NCI-H146 (cell line): ENCODE results near the gene TAS1R2.
"Not testable (repeated sequence)": the region's sequence is repeated elsewhere in the genome, so short reads cannot be mapped to it uniquely, and the experiment has no call there.

Experiments used
- DNase-seq: peaks from one replicate; lab custom pipeline; 2025; lab: John Stamatoyannopoulos, UW

Gene TAS1R2

GRCh38 chr1:18859560-18859959 lies at the start of gene TAS1R2:
TSS of gene TAS1R2 (minus strand) at chr1:18859660. CDS start at chr1:18859660, 0 bp downstream.
- no peak for DNase-seq

- no peak for DNase-seq
Measured at GRCh38 chr1:18907917-18908845, 48.7 kb upstream of the TAS1R2 start.

- DNase-seq: peak; percentile 23
Measured at GRCh38 chr1:18907021-18907916, 47.8 kb upstream of the TAS1R2 start.

- no peak for DNase-seq
Measured at GRCh38 chr1:18903291-18903756, 43.9 kb upstream of the TAS1R2 start.

GRCh38 chr1:18902523-18903290 lies 43.2 kb upstream of the TAS1R2 start, which contains the start of gene ALDH4A1:
TSS of gene ALDH4A1 (minus strand) at chr1:18902555. CDS start at chr1:18902523, 32 bp downstream.
- peak; percentile 87 for DNase-seq

- peak; percentile 2 for DNase-seq
Measured at GRCh38 chr1:18901952-18902522, 42.6 kb upstream of the TAS1R2 start.

GRCh38 chr1:18901147-18901951 lies 41.9 kb upstream of the TAS1R2 start:
- DNase-seq: no peak

- DNase-seq: no peak
Measured at GRCh38 chr1:18900303-18900841, 40.9 kb upstream of the TAS1R2 start.

GRCh38 chr1:18899363-18900049 lies 40.0 kb upstream of the TAS1R2 start:
- DNase-seq: no peak

- DNase-seq: no peak
Measured at GRCh38 chr1:18898567-18898966, 39.1 kb upstream of the TAS1R2 start.

- DNase-seq: no peak
Measured at GRCh38 chr1:18895317-18895716, 35.9 kb upstream of the TAS1R2 start.

GRCh38 chr1:18893120-18893519 lies 33.7 kb upstream of the TAS1R2 start:
- DNase-seq: no peak

- DNase-seq: not testable (repeated sequence)
Measured at GRCh38 chr1:18891858-18892257, 32.4 kb upstream of the TAS1R2 start.

GRCh38 chr1:18891426-18891780 lies 31.9 kb upstream of the TAS1R2 start:
- no peak for DNase-seq

- DNase-seq: no peak
Measured at GRCh38 chr1:18890706-18891425, 31.4 kb upstream of the TAS1R2 start.

- no peak for DNase-seq
Measured at GRCh38 chr1:18886003-18886335, 26.5 kb upstream of the TAS1R2 start.

GRCh38 chr1:18885311-18886002 lies 26.0 kb upstream of the TAS1R2 start:
- no peak for DNase-seq

- DNase-seq: no peak
Measured at GRCh38 chr1:18884727-18885126, 25.3 kb upstream of the TAS1R2 start.

- no peak for DNase-seq
Measured at GRCh38 chr1:18884419-18884717, 24.9 kb upstream of the TAS1R2 start.
